ENCODE measurements around the gene IGLL1. TPM values are rescaled to one million over a fixed set of nuclear protein-coding genes. Genes with fewer than 3 reads are reported as not detected.

The IGLL1 gene
- total RNA-seq, 1 donor = not detected

DNA sequence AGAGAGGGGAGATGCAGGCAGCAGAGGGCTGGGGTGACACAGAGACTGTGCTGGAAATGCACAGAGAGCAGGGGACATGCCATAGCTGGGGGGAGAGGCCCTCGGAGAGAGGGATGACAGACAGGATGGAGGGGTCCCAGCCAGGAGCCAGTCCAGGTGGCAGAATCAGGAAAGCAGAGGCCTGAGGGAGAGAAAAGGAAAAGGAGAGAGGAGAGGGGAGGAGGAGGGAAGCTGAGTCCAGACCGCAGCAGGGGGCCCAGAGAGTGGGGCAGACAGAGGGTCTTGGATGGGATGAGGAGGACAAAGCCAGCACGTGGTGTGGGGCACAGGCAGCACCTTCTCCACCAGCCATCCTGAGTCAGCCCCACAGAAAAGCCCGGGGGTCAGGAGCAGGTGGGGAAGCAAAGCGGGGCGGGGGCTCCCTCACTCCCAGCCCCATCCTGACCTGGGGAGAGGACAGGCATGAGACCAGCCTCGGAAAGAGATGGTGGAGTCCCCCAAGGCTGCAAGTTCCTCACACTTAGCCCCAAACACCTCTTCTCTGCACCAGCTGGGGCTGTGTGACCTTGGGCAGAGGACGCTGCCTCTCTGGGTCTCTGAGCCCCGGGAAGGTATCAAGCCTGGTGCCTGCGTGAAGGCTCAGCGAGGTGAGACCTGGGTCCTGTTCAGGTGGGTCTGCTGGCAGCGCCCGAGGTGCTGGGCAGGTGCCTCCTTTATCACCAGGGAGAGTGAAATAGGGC lies 48.0 kb downstream of the IGLL1 start:
- Histone ChIP-seq H4K20me1 (ENCODE audit: insufficient read depth, low read length) (no peaks in the 10 kb centered on the region), H3K27ac (ENCODE audit: low read depth, low read length) (no peak overlapping the region), H3K9me3 (ENCODE audit: low read depth, low read length) (no peaks in the 10 kb centered on the region), H3K4me1 (ENCODE audit: insufficient read depth, low read length) (no peaks in the 10 kb centered on the region), H3K4me3 (ENCODE audit: insufficient read depth, low read length) (no peak overlapping the region), H2AFZ (ENCODE audit: low read length) (no peak overlapping the region), H3K27me3 (ENCODE audit: insufficient read depth, low read length) (no peaks in the 10 kb centered on the region), H3K36me3 (ENCODE audit: insufficient read depth, low read length) (no peaks in the 10 kb centered on the region), H3K4me2 (ENCODE audit: insufficient read depth, low read length) (no peak overlapping the region), H3K79me2 (ENCODE audit: insufficient read depth, low read length) (no peaks in the 10 kb centered on the region)
- TF ChIP-seq, protein P1, sequence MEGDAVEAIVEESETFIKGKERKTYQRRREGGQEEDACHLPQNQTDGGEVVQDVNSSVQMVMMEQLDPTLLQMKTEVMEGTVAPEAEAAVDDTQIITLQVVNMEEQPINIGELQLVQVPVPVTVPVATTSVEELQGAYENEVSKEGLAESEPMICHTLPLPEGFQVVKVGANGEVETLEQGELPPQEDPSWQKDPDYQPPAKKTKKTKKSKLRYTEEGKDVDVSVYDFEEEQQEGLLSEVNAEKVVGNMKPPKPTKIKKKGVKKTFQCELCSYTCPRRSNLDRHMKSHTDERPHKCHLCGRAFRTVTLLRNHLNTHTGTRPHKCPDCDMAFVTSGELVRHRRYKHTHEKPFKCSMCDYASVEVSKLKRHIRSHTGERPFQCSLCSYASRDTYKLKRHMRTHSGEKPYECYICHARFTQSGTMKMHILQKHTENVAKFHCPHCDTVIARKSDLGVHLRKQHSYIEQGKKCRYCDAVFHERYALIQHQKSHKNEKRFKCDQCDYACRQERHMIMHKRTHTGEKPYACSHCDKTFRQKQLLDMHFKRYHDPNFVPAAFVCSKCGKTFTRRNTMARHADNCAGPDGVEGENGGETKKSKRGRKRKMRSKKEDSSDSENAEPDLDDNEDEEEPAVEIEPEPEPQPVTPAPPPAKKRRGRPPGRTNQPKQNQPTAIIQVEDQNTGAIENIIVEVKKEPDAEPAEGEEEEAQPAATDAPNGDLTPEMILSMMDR (IDR thresholded peaks at IDR 0.05; ENCODE audit: extremely low read depth, low read depth, low read length) = no peak
- no peak for DNase-seq (ENCODE audit: insufficient read length, low spot score, missing footprints)

DNA sequence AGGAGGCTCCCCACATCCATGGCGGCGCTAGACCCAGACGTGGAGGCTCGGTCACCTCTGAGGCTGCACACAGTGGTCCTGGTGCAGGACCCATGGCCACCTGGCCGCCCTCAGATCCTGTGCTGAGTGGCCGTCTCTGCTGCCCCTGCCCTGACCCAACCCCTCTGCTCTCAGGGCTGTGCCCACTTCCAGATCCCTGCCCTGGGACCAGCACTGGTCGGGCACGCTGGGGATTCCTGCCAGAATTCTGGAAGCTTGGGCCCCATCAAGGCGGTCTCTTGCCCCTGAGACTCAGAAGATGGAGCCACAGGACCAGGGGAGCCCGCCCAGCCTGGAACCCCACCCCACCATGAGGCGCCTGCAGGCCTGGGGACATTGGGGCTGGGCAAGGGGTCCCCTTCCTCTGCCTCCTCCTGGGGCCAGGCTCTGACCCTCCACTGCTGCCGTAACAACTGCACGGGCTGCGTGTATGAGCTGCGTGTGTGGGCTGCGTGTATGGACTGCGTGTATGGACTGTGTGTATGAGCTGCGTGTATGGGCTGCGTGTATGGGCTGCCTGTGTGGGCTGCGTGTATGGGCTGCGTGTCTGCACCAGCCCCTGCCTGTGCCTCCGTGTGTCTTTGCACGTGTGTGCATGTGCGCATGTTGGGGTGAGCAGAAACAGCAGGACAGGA lies 48.7 kb downstream of the IGLL1 start:
- H3K9me3 ChIP-seq (ENCODE audit: low read depth, low read length) = no peaks in the 10 kb centered on the region
- H3K4me1 ChIP-seq (ENCODE audit: insufficient read depth, low read length) = no peaks in the 10 kb centered on the region
- H3K4me2 ChIP-seq (ENCODE audit: insufficient read depth, low read length) = no peak overlapping the region
- H3K27ac ChIP-seq (ENCODE audit: low read depth, low read length) = no peak overlapping the region
- H2AFZ ChIP-seq (ENCODE audit: low read length) = no peak overlapping the region
- DNase-seq (ENCODE audit: insufficient read length, low spot score, missing footprints) = peak; percentile 14
- H3K79me2 ChIP-seq (ENCODE audit: insufficient read depth, low read length) = no peaks in the 10 kb centered on the region
- H3K36me3 ChIP-seq (ENCODE audit: insufficient read depth, low read length) = no peaks in the 10 kb centered on the region
- no peak overlapping the region for H3K4me3 ChIP-seq (ENCODE audit: insufficient read depth, low read length)
- H4K20me1 ChIP-seq (ENCODE audit: insufficient read depth, low read length) = no peaks in the 10 kb centered on the region
- TF ChIP-seq, protein P1 (IDR thresholded peaks at IDR 0.05; ENCODE audit: extremely low read depth, low read depth, low read length) = no peak
- H3K27me3 ChIP-seq (ENCODE audit: insufficient read depth, low read length) = no peaks in the 10 kb centered on the region

DNA sequence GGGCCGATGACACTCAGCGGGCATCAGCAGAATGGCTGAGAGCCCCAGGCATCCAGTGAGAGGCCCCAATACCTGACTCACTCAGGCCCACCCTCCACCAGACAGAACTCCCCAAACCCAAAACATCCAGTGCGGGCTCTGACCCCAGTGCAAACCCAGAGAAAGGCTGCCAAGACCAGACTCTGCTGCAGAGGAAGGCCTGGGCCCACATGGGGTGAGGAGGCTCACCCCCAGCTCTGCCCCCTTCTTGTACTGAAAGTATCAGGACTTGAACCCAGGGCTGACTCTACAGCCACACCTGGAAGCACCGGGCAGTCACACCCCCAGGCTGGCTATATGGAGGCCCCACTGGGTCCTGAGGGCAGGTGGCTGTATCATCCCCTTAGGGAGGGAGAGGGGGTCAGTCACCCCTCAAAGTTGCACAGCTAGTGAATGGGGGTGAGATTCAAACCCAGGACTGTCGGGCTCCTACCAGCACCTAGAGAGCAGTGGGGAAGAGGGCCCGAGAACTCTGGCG lies 49.3 kb downstream of the IGLL1 start:
- Histone ChIP-seq H4K20me1 (ENCODE audit: insufficient read depth, low read length) (no peaks in the 10 kb centered on the region), H3K4me3 (ENCODE audit: insufficient read depth, low read length) (no peak overlapping the region), H3K4me2 (ENCODE audit: insufficient read depth, low read length) (no peak overlapping the region), H2AFZ (ENCODE audit: low read length) (no peak overlapping the region), H3K36me3 (ENCODE audit: insufficient read depth, low read length) (no peaks in the 10 kb centered on the region), H3K4me1 (ENCODE audit: insufficient read depth, low read length) (no peaks in the 10 kb centered on the region), H3K27me3 (ENCODE audit: insufficient read depth, low read length) (no peaks in the 10 kb centered on the region), H3K27ac (ENCODE audit: low read depth, low read length) (no peak overlapping the region), H3K9me3 (ENCODE audit: low read depth, low read length) (no peaks in the 10 kb centered on the region), H3K79me2 (ENCODE audit: insufficient read depth, low read length) (no peaks in the 10 kb centered on the region)
- DNase-seq (ENCODE audit: insufficient read length, low spot score, missing footprints) = no peak
- TF ChIP-seq, protein P1 (IDR thresholded peaks at IDR 0.05; ENCODE audit: extremely low read depth, low read depth, low read length) = no peak

GRCh38 chr22:23530106-23530505 lies 50.0 kb downstream of the IGLL1 start:
- H4K20me1 ChIP-seq (ENCODE audit: insufficient read depth, low read length) = no peaks in the 10 kb centered on the region
- DNase-seq (ENCODE audit: insufficient read length, low spot score, missing footprints) = peak; percentile 74
- no peak overlapping the region for H3K27ac ChIP-seq (ENCODE audit: low read depth, low read length)
- H3K4me2 ChIP-seq (ENCODE audit: insufficient read depth, low read length) = no peak overlapping the region
- no peak overlapping the region for H3K4me3 ChIP-seq (ENCODE audit: insufficient read depth, low read length)
- H2AFZ ChIP-seq (ENCODE audit: low read length) = no peak overlapping the region
- TF ChIP-seq, protein P1 (IDR thresholded peaks at IDR 0.05; ENCODE audit: extremely low read depth, low read depth, low read length) = no peak
- H3K9me3 ChIP-seq (ENCODE audit: low read depth, low read length) = no peaks in the 10 kb centered on the region
- no peaks in the 10 kb centered on the region for H3K4me1 ChIP-seq (ENCODE audit: insufficient read depth, low read length)
- H3K27me3 ChIP-seq (ENCODE audit: insufficient read depth, low read length) = no peaks in the 10 kb centered on the region
- no peaks in the 10 kb centered on the region for H3K36me3 ChIP-seq (ENCODE audit: insufficient read depth, low read length)
- no peaks in the 10 kb centered on the region for H3K79me2 ChIP-seq (ENCODE audit: insufficient read depth, low read length)
